Measurements from ENCODE around the gene PHETA1. TPM values are rescaled to one million over a fixed set of nuclear protein-coding genes. Genes with fewer than 3 reads are reported as not detected.

Gene PHETA1, protein sequence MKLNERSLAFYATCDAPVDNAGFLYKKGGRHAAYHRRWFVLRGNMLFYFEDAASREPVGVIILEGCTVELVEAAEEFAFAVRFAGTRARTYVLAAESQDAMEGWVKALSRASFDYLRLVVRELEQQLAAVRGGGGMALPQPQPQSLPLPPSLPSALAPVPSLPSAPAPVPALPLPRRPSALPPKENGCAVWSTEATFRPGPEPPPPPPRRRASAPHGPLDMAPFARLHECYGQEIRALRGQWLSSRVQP
- total RNA-seq (2022; extraction: Qiagen RNA extraction) = 5.5 to 9.7 TPM (median 8.8 TPM) in 5 replicates

DNA sequence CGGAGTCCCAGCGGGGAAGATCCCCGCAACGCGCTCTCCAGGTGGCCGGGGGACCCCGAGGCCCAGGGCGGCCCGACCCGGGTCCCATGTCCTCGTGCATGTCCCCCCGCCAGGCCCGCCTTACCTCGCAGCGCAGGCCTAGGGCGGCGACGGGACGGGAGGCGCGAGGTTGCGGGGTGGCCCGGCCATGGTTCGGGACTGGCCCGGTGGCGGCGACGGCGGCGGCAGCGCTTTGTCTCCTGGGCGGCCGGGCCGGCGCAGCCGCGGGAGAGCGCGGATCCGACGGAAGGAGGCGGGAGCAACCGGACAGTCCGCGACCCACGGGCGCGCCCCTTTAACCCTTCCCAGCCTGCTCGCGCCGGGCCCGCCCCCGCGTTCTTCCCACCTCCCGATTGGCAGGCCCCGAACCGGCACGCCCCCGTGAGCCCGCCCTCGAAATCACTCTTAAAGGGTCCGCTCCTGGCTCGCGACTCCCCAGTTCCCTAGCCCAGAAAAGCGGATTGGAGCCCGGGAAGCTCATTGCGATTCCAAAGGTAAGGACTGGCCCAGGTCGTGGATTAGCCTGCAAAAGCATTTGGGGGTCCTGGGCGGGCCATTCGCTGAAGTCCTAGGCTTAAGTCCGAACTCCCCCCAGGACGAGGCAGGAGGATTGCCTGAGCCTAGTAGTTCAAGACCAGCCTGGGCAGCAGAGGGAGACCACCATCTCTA is at the start of gene PHETA1:
Gene PHETA1, minus strand, starts transcription at position 308 of the 708 bp plus-strand sequence. CDS start 5,668 bp downstream, outside the sequence.

DNA sequence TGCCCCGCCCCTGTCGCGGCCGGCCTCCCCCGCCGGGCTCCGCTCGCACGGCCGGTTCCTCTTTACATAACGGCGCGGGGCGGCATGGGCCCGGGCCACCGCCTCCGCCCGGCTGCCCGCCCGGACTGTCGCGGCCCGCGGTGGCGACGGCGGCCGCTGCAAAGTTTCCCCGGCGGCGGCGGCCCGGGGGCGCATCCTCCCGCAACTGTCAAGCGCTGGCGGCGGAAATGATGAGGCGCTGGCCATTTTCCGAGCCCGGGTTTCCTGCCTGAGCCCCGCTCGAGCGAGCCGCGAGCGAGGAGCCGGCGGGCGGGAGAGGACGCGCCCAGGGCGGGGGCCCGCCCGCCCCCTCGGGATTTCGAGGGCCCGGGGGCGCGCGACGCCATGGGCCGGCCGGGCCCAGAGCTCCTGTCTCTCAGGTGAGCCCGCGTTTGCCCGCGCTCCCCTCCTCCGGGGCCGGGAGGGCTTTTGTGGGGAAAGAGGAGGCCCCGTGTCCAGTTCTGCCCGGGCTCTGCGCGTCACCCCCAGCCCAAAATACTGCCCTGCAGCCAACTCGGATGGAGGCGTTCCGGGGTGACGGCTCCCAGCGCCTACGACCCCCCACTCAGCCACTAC is 37.1 kb upstream of the PHETA1 start, which contains the start of gene SH2B3:
Gene SH2B3, plus strand, starts transcription at position 65 of the 615 bp plus-strand sequence. CDS start 12,223 bp downstream, outside the sequence.

Other genes starting within 250 kb of the PHETA1 start
- gene SH2B3, start 36.8 kb upstream of the PHETA1 start, total RNA-seq (2022; extraction: Qiagen RNA extraction) = 5.8 to 6.7 TPM (median 6.4 TPM) in 5 replicates
- gene ATXN2, start 230.2 kb upstream of the PHETA1 start, total RNA-seq (2022; extraction: Qiagen RNA extraction) = 42.1 to 50.8 TPM (median 46.2 TPM) in 5 replicates

All from A549 treated with CORT108297 at 1 μM for 4 hours (cell line).